Fibroblast of lung (primary cell): Measurements from ENCODE around the gene GLIS1.

Experiments used
- EZH2 ChIP-seq: IDR thresholded peaks from 2 replicates; pipeline ENCODE4 v1.5.1; 2012; ENCODE audit warnings: low read length, control low read depth, mild to moderate bottlenecking; ENCODE audit errors: missing control alignments
- TF ChIP-seq, protein P1 (sequence below), 2 donors: IDR thresholded peaks in 1 of 2; conservative IDR thresholded peaks in 1 of 2; 1 replicate in 1 of 2; 2 replicates in 1 of 2; pipeline ENCODE4 v1.5.1; 2011 to 2012; ENCODE audit warnings: low read length in 2 of 2, control low read depth in 1 of 2, inconsistent platforms in 1 of 2, low read depth in 1 of 2, mild to moderate bottlenecking in 1 of 2

DNA sequence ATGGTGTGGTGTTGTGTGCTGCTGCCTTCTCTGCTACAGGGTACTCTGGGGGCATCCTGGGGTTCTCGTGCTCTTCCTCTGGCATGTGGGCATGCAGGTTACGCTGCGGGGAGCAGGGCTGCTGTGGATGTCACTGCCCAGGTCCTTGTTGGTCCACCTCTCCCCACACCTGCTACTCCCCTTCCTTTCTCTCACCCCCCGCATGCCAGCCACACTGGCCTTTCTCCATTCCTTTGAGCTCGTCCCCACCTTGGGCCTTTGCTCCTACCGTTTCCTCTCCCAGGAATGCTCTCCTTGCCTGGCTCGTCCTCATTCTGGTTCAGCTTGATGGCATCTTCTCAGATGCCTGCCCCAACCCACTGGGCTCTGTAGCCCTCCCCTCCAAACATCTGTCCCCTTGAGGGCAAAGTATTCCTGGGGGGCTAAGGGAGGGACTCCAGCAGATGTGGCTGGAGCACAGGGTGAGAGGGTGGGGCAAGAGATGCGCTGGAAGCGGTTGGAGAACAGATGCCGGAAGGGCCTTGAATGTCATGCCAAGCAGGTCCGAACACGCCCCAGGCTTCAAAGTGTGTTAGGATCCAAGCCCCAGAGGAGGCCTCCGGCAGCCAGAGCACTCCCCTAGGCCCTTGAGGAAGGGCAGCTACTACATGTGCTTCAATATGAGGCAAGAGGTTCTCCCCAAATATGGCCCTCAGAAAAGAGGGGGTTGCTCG is 256.4 kb downstream of the GLIS1 start:
- TF ChIP-seq, protein P1, sequence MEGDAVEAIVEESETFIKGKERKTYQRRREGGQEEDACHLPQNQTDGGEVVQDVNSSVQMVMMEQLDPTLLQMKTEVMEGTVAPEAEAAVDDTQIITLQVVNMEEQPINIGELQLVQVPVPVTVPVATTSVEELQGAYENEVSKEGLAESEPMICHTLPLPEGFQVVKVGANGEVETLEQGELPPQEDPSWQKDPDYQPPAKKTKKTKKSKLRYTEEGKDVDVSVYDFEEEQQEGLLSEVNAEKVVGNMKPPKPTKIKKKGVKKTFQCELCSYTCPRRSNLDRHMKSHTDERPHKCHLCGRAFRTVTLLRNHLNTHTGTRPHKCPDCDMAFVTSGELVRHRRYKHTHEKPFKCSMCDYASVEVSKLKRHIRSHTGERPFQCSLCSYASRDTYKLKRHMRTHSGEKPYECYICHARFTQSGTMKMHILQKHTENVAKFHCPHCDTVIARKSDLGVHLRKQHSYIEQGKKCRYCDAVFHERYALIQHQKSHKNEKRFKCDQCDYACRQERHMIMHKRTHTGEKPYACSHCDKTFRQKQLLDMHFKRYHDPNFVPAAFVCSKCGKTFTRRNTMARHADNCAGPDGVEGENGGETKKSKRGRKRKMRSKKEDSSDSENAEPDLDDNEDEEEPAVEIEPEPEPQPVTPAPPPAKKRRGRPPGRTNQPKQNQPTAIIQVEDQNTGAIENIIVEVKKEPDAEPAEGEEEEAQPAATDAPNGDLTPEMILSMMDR (conservative IDR thresholded peaks at IDR 0.05 in 1 of 2, IDR thresholded peaks at IDR 0.05 in 1 of 2; ENCODE audit: low read depth in 1 of 2, low read length in 2 of 2), result no peak
- TF ChIP-seq EZH2, result no peak
